Pancreas (tissue), 10 donors: Measurements from ENCODE around the gene PHB1. TPM values are rescaled to one million over a fixed set of nuclear protein-coding genes. Genes with fewer than 3 reads are reported as not detected.

Source experiments
- ATAC-seq, 4 donors: fragments of 200-7000 bp; cut with Tn5 transposase; one replicate each; pipeline versions ENCODE4 v1.8.0 to v1.9.1; 2020; ENCODE audit warnings: mild to moderate bottlenecking in 4 of 4, moderate library complexity in 4 of 4
- DNase-seq, 6 donors: peaks; one replicate each; pipeline ENCODE4 v3.0.0-alpha.2; 2020
- FAIRE-seq: peaks from 2 replicates; lab custom pipeline; 2012; peaks lifted over from hg19 to GRCh38; lab: Jason Lieb, UNC
- H3K27ac ChIP-seq, 4 donors: fragments of 200-600 bp; sonication (generic); 1 replicate in 3 of 4; 2 replicates in 1 of 4; pipeline versions ENCODE4 v1.5.0 to v1.8.0; 2020
- H3K27me3 ChIP-seq, 4 donors: fragments of 200-600 bp; one replicate each; pipeline ENCODE4 v1.8.0; 2021
- H3K36me3 ChIP-seq, 3 donors: fragments of 200-600 bp; sonication (generic) in 1 of 3; one replicate each; pipeline versions ENCODE4 v1.5.0 to v1.8.0; 2020 to 2021
- H3K4me1 ChIP-seq, 3 donors: fragments of 200-600 bp; one replicate each; pipeline ENCODE4 v1.8.0; 2021
- H3K4me3 ChIP-seq, 4 donors: fragments of 200-600 bp; sonication (generic) in 2 of 4; one replicate each; pipeline versions ENCODE4 v1.5.0 to v1.8.0; 2020 to 2021
- H3K9me3 ChIP-seq, 4 donors: fragments of 200-600 bp; one replicate each; pipeline ENCODE4 v1.8.0; 2021
- WGBS, 2 donors: extraction: QIAGEN DNeasy Blood & Tissue Kit; methylation state at CpG; one replicate each; pipeline ENCODE4 v1.1.7; 2013; 5-methylcytosine and 5-hydroxymethylcytosine counted together
- intact Hi-C, 3 donors: fragments of 100-400 bp; cut with DNase I; formaldehyde crosslinking; loops; one replicate each; pipeline versions ENCODE4 v1.11.1 to v1.14.2; 2022
- polyA plus RNA-seq, 2 donors: library from polyadenylated mRNA; stranded (reverse); fragments of 200-250 nt; gene quantifications; one replicate each; pipeline ENCODE4 v1.2.3, GENCODE V29; 2013
- total RNA-seq, 6 donors: library from RNA; stranded (reverse); fragmentation: NEBNext Ultra II Directional in 4 of 6; extraction: Animal tissue kit (Norgen Biotek cat#: 25700) in 4 of 6; gene quantifications; one replicate each; pipeline versions ENCODE4 v1.2.1 to v1.2.4, GENCODE V29; 2021 to 2023
- TF ChIP-seq, protein P1 (sequence below), 4 donors: fragments of 200-600 bp; sonication (generic) in 3 of 4; IDR thresholded peaks; one replicate each; pipeline versions ENCODE4 v1.5.0 to v1.8.0; 2021; ENCODE audit warnings: antibody characterized with exemption in 4 of 4
- donor health status: healthy with polysubstance abuse.
- donor health status: DM: no; HTN: no; CAD: no; lungs with moderate emphysema.
- donor health status: DM: no; HTN: no; CAD: no.
- donor health status: control.
- donor health status: control.
- donor health status: Bipolar disorder and iron deficiency.
- donor health status: DM: yes; HTN: yes; CAD: no.
- donor health status: DM: no; HTN: no; CAD: no.
- donor health status: DM: no; HTN: no; CAD: no.
- donor health status: DM: yes; HTN: yes; CAD: no.

PHB1 gene
- total and polyA plus RNA-seq, 8 donors: 30.1 to 71.8 (median 55.7) TPM

DNA sequence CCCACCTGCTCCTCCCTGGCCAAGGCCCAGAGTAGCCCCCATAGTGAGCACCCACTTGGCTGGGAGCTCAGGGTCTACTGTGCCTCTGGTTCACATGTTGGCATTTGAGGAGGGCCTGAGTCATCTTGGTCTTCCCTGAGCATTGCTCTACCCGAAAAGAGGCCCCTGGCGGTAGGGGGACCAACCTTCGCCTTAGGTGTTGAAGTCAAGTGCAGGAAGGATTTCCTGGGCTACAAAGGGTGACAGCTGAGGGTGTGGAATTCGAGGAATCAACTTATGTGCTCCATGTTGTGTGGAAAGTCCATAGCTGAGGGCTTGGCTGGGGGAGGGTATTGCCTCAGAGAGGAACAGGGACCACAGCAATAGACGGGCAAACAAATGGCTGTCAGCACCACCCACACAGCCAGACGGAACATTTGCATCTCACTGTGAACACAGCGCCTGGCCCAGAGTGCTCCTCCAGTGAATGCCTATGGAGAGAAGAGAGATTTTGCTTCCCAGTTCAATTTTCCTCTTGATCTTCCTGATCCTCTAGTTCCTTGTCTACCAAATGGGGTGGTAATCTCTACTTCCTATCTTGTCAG, 44.8 kb upstream of the PHB1 start:
- Histone ChIP-seq H3K4me1 (no peaks in the 10 kb centered on the region), H3K36me3 (no peaks in the 10 kb centered on the region), H3K4me3 (no peak overlapping the region), H3K27me3 (peaks cover 0 to 9% (median 0%) of the 10 kb centered on the region in 4 donors), H3K27ac (no peak overlapping the region), H3K9me3 (no peaks in the 10 kb centered on the region)
- no peak for FAIRE-seq
- WGBS, 2 donors: 38 to 44% methylated on average over 7 of the region's 7 CpGs
- ATAC-seq: no peak
- no peak for DNase-seq
- TF ChIP-seq, protein P1, sequence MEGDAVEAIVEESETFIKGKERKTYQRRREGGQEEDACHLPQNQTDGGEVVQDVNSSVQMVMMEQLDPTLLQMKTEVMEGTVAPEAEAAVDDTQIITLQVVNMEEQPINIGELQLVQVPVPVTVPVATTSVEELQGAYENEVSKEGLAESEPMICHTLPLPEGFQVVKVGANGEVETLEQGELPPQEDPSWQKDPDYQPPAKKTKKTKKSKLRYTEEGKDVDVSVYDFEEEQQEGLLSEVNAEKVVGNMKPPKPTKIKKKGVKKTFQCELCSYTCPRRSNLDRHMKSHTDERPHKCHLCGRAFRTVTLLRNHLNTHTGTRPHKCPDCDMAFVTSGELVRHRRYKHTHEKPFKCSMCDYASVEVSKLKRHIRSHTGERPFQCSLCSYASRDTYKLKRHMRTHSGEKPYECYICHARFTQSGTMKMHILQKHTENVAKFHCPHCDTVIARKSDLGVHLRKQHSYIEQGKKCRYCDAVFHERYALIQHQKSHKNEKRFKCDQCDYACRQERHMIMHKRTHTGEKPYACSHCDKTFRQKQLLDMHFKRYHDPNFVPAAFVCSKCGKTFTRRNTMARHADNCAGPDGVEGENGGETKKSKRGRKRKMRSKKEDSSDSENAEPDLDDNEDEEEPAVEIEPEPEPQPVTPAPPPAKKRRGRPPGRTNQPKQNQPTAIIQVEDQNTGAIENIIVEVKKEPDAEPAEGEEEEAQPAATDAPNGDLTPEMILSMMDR (IDR thresholded peaks at IDR 0.05): no peak
- intact Hi-C loops: no loop called here

DNA sequence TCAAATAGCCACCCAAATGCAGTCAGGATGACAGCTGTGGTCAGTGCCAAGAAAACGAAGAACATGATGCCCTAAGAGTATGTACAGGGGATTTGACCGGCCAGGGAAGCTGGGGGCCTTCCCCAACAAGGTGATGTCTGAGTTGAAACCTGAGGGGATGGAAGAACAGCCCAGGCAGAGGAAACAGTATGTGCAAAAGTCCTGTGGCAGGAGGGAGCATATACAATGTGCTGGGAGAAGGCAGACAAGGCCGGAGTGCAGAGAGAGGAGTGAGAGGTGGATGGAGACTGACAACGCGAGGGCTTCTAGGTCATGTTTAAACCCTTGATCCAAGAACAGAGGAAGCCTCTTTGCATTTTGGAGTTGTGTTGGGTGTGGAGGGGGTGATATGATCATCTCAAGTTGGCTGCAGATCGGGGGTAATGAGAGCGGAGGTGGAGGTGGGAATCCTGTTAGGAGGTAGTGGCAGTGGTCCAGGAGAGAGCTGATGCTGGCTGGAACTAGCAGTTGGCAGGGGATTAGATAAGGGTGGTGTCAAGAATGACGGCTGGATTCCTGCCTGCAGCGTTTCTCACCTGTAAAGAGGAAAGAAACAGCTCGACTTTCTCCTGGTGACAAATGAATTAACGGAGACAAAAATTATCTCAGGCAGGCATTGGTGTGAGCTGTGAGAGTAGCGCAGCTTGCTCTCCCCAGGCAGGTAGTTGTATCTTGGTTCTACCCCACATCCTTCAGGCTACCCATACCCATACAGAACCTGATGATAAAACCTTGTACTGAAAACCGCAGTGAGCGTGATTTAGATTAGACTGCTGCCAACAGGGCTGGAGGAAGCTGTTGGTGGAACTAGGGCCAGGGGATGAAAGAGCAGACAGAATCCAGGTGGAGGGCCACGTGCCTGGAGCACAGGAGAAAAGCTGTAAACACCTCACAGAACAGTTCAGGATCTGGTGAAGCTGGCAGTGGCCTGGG, 43.2 kb upstream of the PHB1 start:
- intact Hi-C loops: no loop called here
- no peaks in the 10 kb centered on the region for H3K36me3 ChIP-seq
- no peaks in the 10 kb centered on the region for H3K4me1 ChIP-seq
- H3K4me3 ChIP-seq: no peak overlapping the region
- no peaks in the 10 kb centered on the region for H3K9me3 ChIP-seq
- no peak for FAIRE-seq
- H3K27me3 ChIP-seq: peaks cover 0 to 4% (median 0%) of the 10 kb centered on the region in 4 donors
- no peak for ATAC-seq
- TF ChIP-seq, protein P1 (IDR thresholded peaks at IDR 0.05): no peak
- no peak overlapping the region for H3K27ac ChIP-seq
- no peak for DNase-seq
- WGBS, 2 donors: 31 to 33% methylated on average over 15 of the region's 15 CpGs

DNA sequence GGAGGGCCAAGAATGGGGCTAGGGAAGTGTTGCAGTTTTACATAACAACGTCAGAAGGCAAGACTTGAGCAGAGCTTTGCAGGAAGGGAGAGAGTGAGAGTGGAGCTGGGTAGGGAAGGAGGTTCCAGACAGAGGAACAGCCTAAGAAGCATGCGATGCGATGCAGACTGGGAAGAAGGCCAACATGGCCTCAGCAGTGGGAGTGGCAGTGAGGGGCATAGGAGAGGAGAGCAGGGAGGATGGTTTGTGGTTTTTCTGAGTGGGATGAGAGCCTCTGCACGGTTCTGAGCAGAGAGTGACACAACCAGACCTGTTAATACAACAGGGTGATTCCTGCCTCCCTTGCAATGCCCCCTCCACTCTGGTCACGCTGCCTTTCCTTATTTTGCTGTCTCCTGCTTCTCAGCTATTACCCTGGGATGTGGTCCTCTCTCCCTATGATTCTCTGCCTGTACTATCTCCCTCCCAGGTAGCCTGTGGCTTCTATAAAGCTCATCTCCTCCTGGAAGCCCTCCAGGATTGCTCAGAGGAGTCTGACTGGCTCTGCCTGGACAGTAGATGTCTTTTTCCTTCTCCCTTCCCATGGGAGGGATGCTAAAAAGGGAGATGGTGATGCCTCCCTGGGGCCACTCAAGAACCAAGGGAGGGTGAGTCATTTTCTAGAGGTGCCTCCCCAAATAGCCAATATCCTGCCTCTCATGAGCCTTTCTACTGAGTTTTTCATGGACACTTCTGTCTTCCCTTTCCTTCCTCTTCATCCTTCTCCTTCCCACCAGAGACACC, 41.7 kb upstream of the PHB1 start:
- no peaks in the 10 kb centered on the region for H3K4me1 ChIP-seq
- no peak for FAIRE-seq

DNA sequence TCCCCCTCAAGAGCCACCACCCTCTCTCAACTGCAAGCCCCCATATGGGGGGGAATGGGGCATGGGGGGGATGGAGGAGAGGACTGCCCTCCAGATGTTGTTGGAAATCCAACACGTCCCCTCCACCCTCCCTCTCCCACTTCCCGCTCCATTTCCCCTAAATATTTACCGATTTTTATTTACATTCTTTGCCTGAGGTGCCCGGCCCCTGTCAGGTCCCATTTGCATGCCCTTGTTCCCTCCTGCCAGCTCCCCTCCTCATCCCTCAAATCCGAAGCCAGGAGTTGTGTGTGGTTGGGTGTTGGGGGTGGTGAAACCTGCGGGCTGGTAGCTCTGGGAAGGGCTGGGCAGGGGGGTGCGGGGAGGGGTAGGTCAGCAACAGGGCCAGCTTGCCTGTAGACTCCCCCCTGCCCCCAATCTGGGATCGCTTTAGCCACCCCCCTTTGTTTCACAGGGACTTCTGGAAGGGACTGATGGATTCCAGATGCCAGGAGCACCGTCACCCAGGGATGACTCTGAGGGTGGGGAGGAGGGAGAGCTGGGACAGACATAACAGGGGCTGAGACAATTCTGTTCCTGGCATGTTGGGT, 40.7 kb upstream of the PHB1 start:
- TF ChIP-seq, protein P1 (IDR thresholded peaks at IDR 0.05): no peak
- ATAC-seq (no peak), DNase-seq (no peak), FAIRE-seq (no peak)
- Histone ChIP-seq H3K9me3 (no peaks in the 10 kb centered on the region), H3K4me3 (no peak overlapping the region), H3K36me3 (no peaks in the 10 kb centered on the region), H3K27ac (no peak overlapping the region), H3K4me1 (no peaks in the 10 kb centered on the region), H3K27me3 (peaks cover 0 to 4% (median 0%) of the 10 kb centered on the region in 4 donors)
- intact Hi-C loops: no loop called here
- 59 to 60% methylated on average over 9 of the region's 9 CpGs for WGBS, 2 donors

More for the DNA sequence above, 41.7 kb upstream of the PHB1 start:
- Histone ChIP-seq H3K9me3 (no peaks in the 10 kb centered on the region), H3K36me3 (no peaks in the 10 kb centered on the region), H3K27me3 (peaks cover 0 to 4% (median 0%) of the 10 kb centered on the region in 4 donors), H3K27ac (no peak overlapping the region), H3K4me3 (no peak overlapping the region)
- WGBS, 2 donors: 41 to 42% methylated on average over 5 of the region's 5 CpGs
- TF ChIP-seq, protein P1 (IDR thresholded peaks at IDR 0.05): no peak
- intact Hi-C loops: no loop called here
- DNase-seq (no peak), ATAC-seq (peak in 1 of 4 donors; percentile 22)
